Endothelial cell (in vitro differentiated cells): ENCODE measurements around the gene CPOX. TPM values are rescaled to one million over a fixed set of nuclear protein-coding genes. Genes with fewer than 3 reads are reported as not detected.

Experiments used
- DNase-seq: peaks from one replicate; pipeline ENCODE4 v3.0.0; 2021; ENCODE audit warnings: low spot score
- H3K27ac Mint-ChIP-seq: one replicate; pipeline ENCODE4 v1.8.0; 2021; ENCODE audit warnings: mixed read lengths, inconsistent platforms; ENCODE audit not compliant: unreplicated experiment
- H3K27me3 Mint-ChIP-seq: one replicate; pipeline ENCODE4 v1.8.0; 2021; ENCODE audit warnings: mild to moderate bottlenecking, moderate library complexity, mixed read lengths, inconsistent platforms; ENCODE audit not compliant: unreplicated experiment
- H3K36me3 Mint-ChIP-seq: one replicate; pipeline ENCODE4 v1.8.0; 2021; ENCODE audit warnings: mild to moderate bottlenecking, low read depth, mixed read lengths, inconsistent platforms; ENCODE audit not compliant: unreplicated experiment
- H3K4me1 Mint-ChIP-seq: one replicate; pipeline ENCODE4 v1.8.0; 2021; ENCODE audit warnings: mild to moderate bottlenecking, mixed read lengths, inconsistent platforms; ENCODE audit not compliant: unreplicated experiment
- H3K4me3 Mint-ChIP-seq: one replicate; pipeline ENCODE4 v1.8.0; 2021; ENCODE audit warnings: mild to moderate bottlenecking, mixed read lengths, inconsistent platforms; ENCODE audit not compliant: unreplicated experiment
- H3K9me3 Mint-ChIP-seq: one replicate; pipeline ENCODE4 v1.8.0; 2021; ENCODE audit warnings: mixed read lengths, inconsistent platforms; ENCODE audit not compliant: unreplicated experiment
- total RNA-seq: library from RNA; stranded (reverse); fragmentation: NEBNext Ultra II Directional; extraction: Animal tissue kit (Norgen Biotek cat#: 25700); gene quantifications from one replicate; pipeline ENCODE4 v1.2.1, GENCODE V29; 2021; ENCODE audit not compliant: unreplicated experiment
- TF ChIP-seq, protein P1 (sequence below): fragments of 200-600 bp; sonication (generic); IDR thresholded peaks from one replicate; pipeline ENCODE4 v1.5.0; 2021; ENCODE audit warnings: antibody characterized with exemption; ENCODE audit not compliant: unreplicated experiment

The CPOX gene
- total RNA-seq, 1 donor from 2014 or later, result 21.5 TPM

DNA sequence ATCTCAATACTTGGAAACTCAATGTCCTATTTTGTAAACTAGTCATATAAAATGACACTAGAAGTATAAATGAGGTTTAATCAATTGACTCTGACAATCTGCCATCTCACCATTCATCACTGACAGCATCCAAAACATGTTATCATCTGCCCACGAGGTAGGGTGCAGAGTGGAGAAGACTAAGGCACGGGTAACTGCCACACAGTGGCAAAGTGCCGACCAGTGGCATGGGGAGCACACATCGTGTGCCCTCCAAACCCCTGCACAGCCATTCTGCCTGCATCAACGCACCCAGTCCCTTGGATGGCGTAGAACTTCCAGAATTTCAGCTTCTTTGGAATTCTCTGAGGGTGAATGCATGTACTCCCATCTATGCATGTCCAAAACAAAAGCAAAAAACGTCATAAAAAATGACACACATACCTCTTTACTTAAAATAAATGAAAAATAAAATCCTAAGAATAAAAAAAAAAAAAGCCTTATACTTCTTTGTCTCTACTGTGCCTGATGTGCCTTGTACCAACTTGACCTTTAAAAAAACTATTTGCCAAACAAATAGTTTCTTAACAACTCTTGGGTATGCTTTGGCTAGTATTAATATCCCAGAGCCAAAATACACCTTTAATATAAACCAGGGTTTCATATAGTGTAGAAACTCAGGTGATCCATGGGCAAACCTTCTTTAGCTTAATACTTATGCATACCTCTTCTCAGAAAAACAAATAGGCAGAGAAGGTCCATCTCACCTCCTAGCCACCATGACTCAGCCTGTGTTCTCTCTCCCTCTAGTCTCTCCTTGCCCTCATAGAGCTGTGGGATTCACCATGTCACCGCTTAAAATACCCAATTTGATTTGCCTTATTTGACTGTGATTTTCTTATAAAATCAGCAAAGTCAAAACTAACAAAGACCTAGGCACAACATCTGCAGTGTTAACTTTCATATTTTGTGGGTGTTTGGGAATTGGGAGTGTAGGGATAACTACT, 12.7 kb downstream of the CPOX start:
- Mint-ChIP-seq H3K4me1 (peaks cover 6% of the 10 kb centered on the region), H3K36me3 (peaks cover 21% of the 10 kb centered on the region), H3K4me3 (no peak overlapping the region), H3K27ac (no peak overlapping the region), H3K27me3 (no peaks in the 10 kb centered on the region), H3K9me3 (no peaks in the 10 kb centered on the region)
- DNase-seq, result no peak
- TF ChIP-seq, protein P1, sequence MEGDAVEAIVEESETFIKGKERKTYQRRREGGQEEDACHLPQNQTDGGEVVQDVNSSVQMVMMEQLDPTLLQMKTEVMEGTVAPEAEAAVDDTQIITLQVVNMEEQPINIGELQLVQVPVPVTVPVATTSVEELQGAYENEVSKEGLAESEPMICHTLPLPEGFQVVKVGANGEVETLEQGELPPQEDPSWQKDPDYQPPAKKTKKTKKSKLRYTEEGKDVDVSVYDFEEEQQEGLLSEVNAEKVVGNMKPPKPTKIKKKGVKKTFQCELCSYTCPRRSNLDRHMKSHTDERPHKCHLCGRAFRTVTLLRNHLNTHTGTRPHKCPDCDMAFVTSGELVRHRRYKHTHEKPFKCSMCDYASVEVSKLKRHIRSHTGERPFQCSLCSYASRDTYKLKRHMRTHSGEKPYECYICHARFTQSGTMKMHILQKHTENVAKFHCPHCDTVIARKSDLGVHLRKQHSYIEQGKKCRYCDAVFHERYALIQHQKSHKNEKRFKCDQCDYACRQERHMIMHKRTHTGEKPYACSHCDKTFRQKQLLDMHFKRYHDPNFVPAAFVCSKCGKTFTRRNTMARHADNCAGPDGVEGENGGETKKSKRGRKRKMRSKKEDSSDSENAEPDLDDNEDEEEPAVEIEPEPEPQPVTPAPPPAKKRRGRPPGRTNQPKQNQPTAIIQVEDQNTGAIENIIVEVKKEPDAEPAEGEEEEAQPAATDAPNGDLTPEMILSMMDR, result no peak

DNA sequence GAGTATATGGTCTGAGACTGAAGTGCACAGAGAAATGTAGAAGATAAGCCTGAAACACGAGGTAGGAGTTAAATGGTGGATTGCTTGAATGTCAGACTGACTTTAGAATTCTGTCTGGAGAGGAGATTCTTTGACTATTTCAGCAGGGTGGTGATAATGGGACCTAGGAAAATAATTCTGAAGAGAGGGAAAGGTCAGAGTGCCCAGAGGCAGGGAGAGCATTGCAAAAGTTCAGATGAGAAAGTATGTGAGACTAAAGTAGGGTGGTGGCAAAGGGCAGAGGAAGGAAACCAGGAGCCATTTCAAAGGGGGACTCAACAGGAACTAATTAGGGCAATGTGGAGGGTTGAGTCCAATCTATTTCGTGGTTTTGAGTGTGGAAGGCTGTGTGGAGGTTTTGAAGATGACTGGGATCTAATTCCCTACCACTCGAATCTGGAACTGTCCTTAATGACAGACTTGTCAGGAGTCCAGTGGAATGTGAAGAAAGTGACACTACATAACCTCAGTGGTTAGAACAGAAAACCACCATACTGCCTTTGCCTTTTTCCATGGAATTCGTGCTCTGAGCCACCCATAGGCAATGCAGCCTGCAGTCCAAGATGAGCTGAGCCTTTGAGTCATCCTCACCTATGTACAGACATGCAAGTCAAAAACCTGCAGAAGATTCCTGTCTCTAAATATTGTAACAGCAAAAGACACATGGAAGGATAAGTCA, 16.1 kb downstream of the CPOX start:
- no peak overlapping the region for H3K27ac Mint-ChIP-seq
- TF ChIP-seq, protein P1, result no peak
- no peaks in the 10 kb centered on the region for H3K27me3 Mint-ChIP-seq
- H3K9me3 Mint-ChIP-seq, result no peaks in the 10 kb centered on the region
- H3K36me3 Mint-ChIP-seq, result peaks cover 21% of the 10 kb centered on the region
- peaks cover 12% of the 10 kb centered on the region for H3K4me1 Mint-ChIP-seq
- no peak overlapping the region for H3K4me3 Mint-ChIP-seq
- no peak for DNase-seq

DNA sequence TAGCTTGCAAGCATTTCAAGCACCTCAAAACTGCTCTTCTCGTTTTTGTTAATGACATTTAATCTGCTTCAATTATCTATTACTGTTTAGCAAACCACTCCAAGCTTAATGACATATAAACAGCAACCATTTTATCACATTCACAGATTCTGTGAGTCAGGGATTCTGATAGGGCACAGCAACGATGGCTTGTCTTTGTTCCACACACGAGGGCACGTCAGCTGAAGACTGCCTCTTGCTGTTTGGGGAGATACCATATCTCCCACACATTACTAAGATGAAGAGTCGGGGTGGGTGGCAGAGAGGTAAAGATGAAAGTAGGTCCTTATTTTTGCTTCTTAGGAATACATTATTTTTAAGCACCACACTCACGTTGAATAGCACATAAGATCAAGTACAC, 19.3 kb downstream of the CPOX start:
- Mint-ChIP-seq H3K4me1 (peaks cover 12% of the 10 kb centered on the region), H3K27me3 (no peaks in the 10 kb centered on the region), H3K9me3 (no peaks in the 10 kb centered on the region), H3K4me3 (no peak overlapping the region), H3K36me3 (peaks cover 15% of the 10 kb centered on the region), H3K27ac (no peak overlapping the region)
- DNase-seq, result no peak
- TF ChIP-seq, protein P1, result no peak

DNA sequence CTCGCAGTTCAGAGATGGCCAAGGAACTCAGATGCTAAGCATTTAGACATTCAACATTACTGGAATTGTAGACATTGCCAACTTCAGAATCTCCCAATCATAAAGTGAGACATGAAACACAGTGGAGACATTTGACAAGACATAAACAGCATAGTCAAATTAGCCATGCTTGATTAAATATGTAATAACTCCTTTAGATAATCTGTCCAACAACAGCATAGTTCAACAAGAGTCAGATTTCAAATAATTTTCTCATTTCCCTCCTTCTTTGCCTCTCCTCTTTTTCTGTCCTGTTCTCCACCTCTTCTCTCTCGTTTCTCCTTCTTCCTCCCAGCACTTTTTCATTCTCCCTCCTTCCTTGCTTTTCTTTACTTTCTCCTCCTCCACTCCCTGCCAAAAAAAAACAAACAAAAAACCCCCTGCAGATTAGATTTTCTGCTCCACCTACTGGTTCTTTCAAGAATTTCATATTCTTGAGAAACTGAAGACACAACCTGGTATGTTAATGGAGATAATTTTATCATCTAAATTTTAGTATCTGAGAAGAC, 20.2 kb downstream of the CPOX start:
- no peak overlapping the region for H3K27ac Mint-ChIP-seq
- DNase-seq, result no peak
- TF ChIP-seq, protein P1, result peak; percentile 78

More for the DNA sequence above, 20.2 kb downstream of the CPOX start:
- H3K27me3 Mint-ChIP-seq, result no peaks in the 10 kb centered on the region
- no peaks in the 10 kb centered on the region for H3K9me3 Mint-ChIP-seq
- H3K36me3 Mint-ChIP-seq, result peaks cover 11% of the 10 kb centered on the region
- peaks cover 12% of the 10 kb centered on the region for H3K4me1 Mint-ChIP-seq
- no peak overlapping the region for H3K4me3 Mint-ChIP-seq
